ENCODE data around the gene SYT9. TPM values are rescaled to one million over a fixed set of nuclear protein-coding genes. Genes with fewer than 3 reads are reported as not detected.

SYT9 gene
- total and polyA plus RNA-seq, 12 donors: 0.01 to 0.66 (median 0.32) TPM; not detected in 3

DNA sequence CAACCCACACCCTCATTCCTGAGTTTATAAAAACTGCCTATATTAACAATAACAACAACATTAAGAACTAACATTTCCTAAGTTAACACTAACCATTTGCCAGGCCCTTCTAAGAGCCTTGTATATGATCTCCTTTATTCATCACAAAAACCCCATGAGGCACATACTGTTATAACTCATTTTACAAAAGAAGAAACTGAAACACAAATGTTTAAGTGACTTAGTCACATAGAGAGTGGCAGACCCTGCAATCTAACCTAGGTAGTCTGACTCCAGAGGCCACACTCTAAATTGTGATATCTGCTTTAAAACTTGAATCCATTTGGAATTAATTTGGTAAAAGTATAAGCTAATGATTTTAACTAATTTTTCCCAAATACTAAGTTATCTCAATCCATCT is 116.1 kb downstream of the SYT9 start:
- no peaks in the 10 kb centered on the region for H3K27me3 ChIP-seq
- intact Hi-C loops (cut with DNase I): no loop called here

DNA sequence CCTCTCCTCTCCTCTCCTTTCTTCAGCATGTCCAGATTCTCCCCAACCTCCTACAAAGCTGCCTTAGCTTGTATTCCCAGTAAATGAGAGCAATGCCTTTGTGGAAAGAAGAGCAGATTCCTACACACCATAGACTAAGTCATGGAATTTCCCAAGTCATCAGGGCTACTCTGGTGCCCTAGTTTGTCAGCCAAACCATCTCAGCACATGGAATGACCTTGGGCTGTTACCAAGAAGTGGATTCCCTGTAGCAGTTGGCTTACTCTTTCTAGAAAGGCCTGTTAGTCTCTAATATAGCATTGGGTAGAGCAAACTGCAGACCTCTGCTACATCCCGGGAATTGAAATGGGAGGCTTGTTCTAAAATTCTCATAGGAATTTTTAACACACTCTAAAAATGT is 124.7 kb downstream of the SYT9 start:
- no peaks in the 10 kb centered on the region for H3K4me1 ChIP-seq
- H3K27ac ChIP-seq: no peak overlapping the region
- no peak overlapping the region for H3K4me3 ChIP-seq
- no peaks in the 10 kb centered on the region for H3K36me3 ChIP-seq
- H3K27me3 ChIP-seq: no peaks in the 10 kb centered on the region
- intact Hi-C loops (cut with DNase I): loop anchor here in 1 of 10 donors (2.0 kb wide), 1 partner anchor 20 kb away; no protein-coding TSS in a partner anchor
- TF ChIP-seq, protein P1, sequence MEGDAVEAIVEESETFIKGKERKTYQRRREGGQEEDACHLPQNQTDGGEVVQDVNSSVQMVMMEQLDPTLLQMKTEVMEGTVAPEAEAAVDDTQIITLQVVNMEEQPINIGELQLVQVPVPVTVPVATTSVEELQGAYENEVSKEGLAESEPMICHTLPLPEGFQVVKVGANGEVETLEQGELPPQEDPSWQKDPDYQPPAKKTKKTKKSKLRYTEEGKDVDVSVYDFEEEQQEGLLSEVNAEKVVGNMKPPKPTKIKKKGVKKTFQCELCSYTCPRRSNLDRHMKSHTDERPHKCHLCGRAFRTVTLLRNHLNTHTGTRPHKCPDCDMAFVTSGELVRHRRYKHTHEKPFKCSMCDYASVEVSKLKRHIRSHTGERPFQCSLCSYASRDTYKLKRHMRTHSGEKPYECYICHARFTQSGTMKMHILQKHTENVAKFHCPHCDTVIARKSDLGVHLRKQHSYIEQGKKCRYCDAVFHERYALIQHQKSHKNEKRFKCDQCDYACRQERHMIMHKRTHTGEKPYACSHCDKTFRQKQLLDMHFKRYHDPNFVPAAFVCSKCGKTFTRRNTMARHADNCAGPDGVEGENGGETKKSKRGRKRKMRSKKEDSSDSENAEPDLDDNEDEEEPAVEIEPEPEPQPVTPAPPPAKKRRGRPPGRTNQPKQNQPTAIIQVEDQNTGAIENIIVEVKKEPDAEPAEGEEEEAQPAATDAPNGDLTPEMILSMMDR (IDR thresholded peaks at IDR 0.05): no peak
- WGBS, 2 donors: 93 to 100% methylated on average over 1 of the region's 1 CpG
- peaks cover 0 to 20% (median 4%) of the 10 kb centered on the region in 11 donors for H3K9me3 ChIP-seq
- no peak for ATAC-seq
- DNase-seq: no peak

More for the DNA sequence above, 116.1 kb downstream of the SYT9 start:
- ATAC-seq: no peak
- no peak for DNase-seq
- no peak overlapping the region for H3K4me3 ChIP-seq
- no peaks in the 10 kb centered on the region for H3K36me3 ChIP-seq
- TF ChIP-seq, protein P1 (IDR thresholded peaks at IDR 0.05): no peak
- no peaks in the 10 kb centered on the region for H3K4me1 ChIP-seq
- no peak overlapping the region for H3K27ac ChIP-seq
- H3K9me3 ChIP-seq: peaks cover 0 to 14% (median 4%) of the 10 kb centered on the region in 11 donors

DNA sequence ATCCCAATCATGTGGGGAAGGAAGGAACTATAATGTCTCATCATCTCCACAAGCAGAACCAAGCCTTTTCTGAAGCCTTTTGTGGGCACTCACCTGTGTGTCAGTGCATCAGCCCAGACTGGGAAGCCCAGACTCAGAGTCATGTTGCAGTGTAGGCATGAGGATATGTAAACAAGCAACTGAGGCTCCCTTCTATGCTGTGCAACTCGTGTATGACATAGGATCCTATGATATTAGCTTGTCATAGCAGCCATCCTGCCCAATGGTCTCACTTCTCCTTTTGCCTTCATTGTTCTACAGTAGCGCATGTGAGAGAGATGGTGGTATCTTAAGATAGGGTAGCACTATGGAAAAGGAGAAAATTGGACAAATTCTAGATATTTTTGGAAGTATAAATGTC is 130.2 kb downstream of the SYT9 start:
- ATAC-seq (no peak), DNase-seq (no peak)
- TF ChIP-seq, protein P1 (IDR thresholded peaks at IDR 0.05): no peak
- Histone ChIP-seq H3K27ac (no peak overlapping the region), H3K4me1 (peaks cover 0 to 12% (median 0%) of the 10 kb centered on the region in 9 donors), H3K9me3 (peaks cover 0 to 5% (median 0%) of the 10 kb centered on the region in 11 donors), H3K27me3 (no peaks in the 10 kb centered on the region), H3K36me3 (no peaks in the 10 kb centered on the region), H3K4me3 (no peak overlapping the region)
- WGBS, 2 donors: 60 to 64% methylated on average over 2 of the region's 2 CpGs
- intact Hi-C loops (cut with DNase I): no loop called here

- TF ChIP-seq, protein P1 (IDR thresholded peaks at IDR 0.05): no peak
- intact Hi-C loops (cut with DNase I): no loop called here
- peaks cover 0 to 12% (median 0%) of the 10 kb centered on the region in 9 donors for H3K4me1 ChIP-seq
- H3K9me3 ChIP-seq: peaks cover 0 to 8% (median 0%) of the 10 kb centered on the region in 11 donors
- no peaks in the 10 kb centered on the region for H3K27me3 ChIP-seq
- H3K4me3 ChIP-seq: no peak overlapping the region
- WGBS, 2 donors: 67 to 70% methylated on average over 4 of the region's 4 CpGs
- no peak for DNase-seq
- no peak overlapping the region for H3K27ac ChIP-seq
- no peak for ATAC-seq
- no peaks in the 10 kb centered on the region for H3K36me3 ChIP-seq
Observed at GRCh38 chr11:7383406-7383805, 131.7 kb downstream of the SYT9 start.
